Measurements from ENCODE around the gene FERMT2. TPM values are rescaled to one million over a fixed set of nuclear protein-coding genes. Genes with fewer than 3 reads are reported as not detected.

FERMT2 gene
- polyA plus RNA-seq, 1 donor (not counting 4 experiments of a cell fraction or from before 2014, with no cell fraction given): 19.6 TPM

DNA sequence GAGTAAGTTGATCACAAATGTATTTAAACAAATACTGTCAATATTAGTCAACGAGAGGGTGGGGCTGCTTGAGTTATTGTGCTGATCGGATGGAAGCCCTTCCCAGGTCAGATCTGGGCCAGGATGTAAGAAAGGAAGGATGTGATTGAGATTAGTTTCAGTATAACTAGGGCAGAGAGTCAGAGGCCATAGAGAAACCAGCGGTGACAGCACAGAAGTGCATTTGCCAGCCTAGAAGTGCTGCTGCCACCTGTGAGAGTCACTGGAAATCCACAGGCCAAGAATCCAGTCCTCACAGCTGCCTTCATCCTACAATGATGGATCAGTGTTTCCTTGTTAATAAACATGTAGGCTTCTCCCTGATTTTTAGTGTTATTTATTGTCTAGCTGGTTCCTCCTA, 9.8 kb upstream of the FERMT2 start:
- Histone ChIP-seq H3K27me3 (ENCODE audit: control insufficient read depth, extremely low read depth, insufficient read depth, low read length) (no peaks in the 10 kb centered on the region), H3K27ac (ENCODE audit: control insufficient read depth, insufficient read depth, low read length) (no peak overlapping the region), H2AFZ (ENCODE audit: control insufficient read depth, low read length) (no peak overlapping the region), H3K4me1 (ENCODE audit: control insufficient read depth, extremely low read depth, insufficient read depth, low read length) (no peaks in the 10 kb centered on the region), H3K9me1 (ENCODE audit: control insufficient read depth, extremely low read depth, insufficient read depth, low read length) (no peaks in the 10 kb centered on the region), H3K4me3 (ENCODE audit: control insufficient read depth in 2 of 3, extremely low read depth in 1 of 3, insufficient read depth in 2 of 3, low read depth in 1 of 3, low read length in 3 of 3) (no peak overlapping the region), H3K9me3 (ENCODE audit: control insufficient read depth, low read depth, low read length) (no peaks in the 10 kb centered on the region), H3K4me2 (ENCODE audit: control insufficient read depth, extremely low read depth, insufficient read depth, low read depth, low read length) (no peak overlapping the region), H3K9ac (ENCODE audit: control insufficient read depth, extremely low read depth, insufficient read depth, low read length) (no peak overlapping the region), H4K20me1 (ENCODE audit: control insufficient read depth, extremely low read depth, insufficient read depth, low read length) (no peaks in the 10 kb centered on the region), H3K79me2 (ENCODE audit: control insufficient read depth, insufficient read depth, low read length) (no peaks in the 10 kb centered on the region), H3K36me3 (ENCODE audit: control insufficient read depth in 2 of 2, extremely low read depth in 1 of 2, insufficient read depth in 2 of 2, low read length in 2 of 2) (no peaks in the 10 kb centered on the region)
- dilution Hi-C loops (cut with MboI; ENCODE audit: extremely low pct_ligation_motif_present, low sequenced_read_pairs): no loop called here
- no peak for TF ChIP-seq EZH2 (IDR thresholded peaks at IDR 0.05; ENCODE audit: low read length)
- TF ChIP-seq, protein P1, sequence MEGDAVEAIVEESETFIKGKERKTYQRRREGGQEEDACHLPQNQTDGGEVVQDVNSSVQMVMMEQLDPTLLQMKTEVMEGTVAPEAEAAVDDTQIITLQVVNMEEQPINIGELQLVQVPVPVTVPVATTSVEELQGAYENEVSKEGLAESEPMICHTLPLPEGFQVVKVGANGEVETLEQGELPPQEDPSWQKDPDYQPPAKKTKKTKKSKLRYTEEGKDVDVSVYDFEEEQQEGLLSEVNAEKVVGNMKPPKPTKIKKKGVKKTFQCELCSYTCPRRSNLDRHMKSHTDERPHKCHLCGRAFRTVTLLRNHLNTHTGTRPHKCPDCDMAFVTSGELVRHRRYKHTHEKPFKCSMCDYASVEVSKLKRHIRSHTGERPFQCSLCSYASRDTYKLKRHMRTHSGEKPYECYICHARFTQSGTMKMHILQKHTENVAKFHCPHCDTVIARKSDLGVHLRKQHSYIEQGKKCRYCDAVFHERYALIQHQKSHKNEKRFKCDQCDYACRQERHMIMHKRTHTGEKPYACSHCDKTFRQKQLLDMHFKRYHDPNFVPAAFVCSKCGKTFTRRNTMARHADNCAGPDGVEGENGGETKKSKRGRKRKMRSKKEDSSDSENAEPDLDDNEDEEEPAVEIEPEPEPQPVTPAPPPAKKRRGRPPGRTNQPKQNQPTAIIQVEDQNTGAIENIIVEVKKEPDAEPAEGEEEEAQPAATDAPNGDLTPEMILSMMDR (optimal IDR thresholded peaks at IDR 0.05 in 1 of 3, IDR thresholded peaks at IDR 0.05 in 1 of 3, conservative IDR thresholded peaks at IDR 0.05 in 1 of 3; ENCODE audit: extremely low read depth in 1 of 3, insufficient read depth in 2 of 3, low read length in 3 of 3): no peak
- no peak for FAIRE-seq
- DNase-seq (ENCODE audit: low read depth, low spot score): no peak

- no peak for FAIRE-seq
- TF ChIP-seq, protein P1 (optimal IDR thresholded peaks at IDR 0.05 in 1 of 3, IDR thresholded peaks at IDR 0.05 in 1 of 3, conservative IDR thresholded peaks at IDR 0.05 in 1 of 3; ENCODE audit: extremely low read depth in 1 of 3, insufficient read depth in 2 of 3, low read length in 3 of 3): no peak
- H2AFZ ChIP-seq (ENCODE audit: control insufficient read depth, low read length): no peak overlapping the region
Measured at GRCh38 chr14:52954346-52955214, 3.7 kb upstream of the FERMT2 start.

More at GRCh38 chr14:52954346-52955214, 3.7 kb upstream of the FERMT2 start:
- no peak overlapping the region for H3K27ac ChIP-seq (ENCODE audit: control insufficient read depth, insufficient read depth, low read length)
- no peaks in the 10 kb centered on the region for H3K27me3 ChIP-seq (ENCODE audit: control insufficient read depth, extremely low read depth, insufficient read depth, low read length)
- DNase-seq (ENCODE audit: low read depth, low spot score): no peak
- H3K4me2 ChIP-seq (ENCODE audit: control insufficient read depth, extremely low read depth, insufficient read depth, low read depth, low read length): no peak overlapping the region
- no peaks in the 10 kb centered on the region for H3K79me2 ChIP-seq (ENCODE audit: control insufficient read depth, insufficient read depth, low read length)
- H3K9me1 ChIP-seq (ENCODE audit: control insufficient read depth, extremely low read depth, insufficient read depth, low read length): no peaks in the 10 kb centered on the region
- H3K4me1 ChIP-seq (ENCODE audit: control insufficient read depth, extremely low read depth, insufficient read depth, low read length): peaks cover 6% of the 10 kb centered on the region
- no peaks in the 10 kb centered on the region for H3K9me3 ChIP-seq (ENCODE audit: control insufficient read depth, low read depth, low read length)
- H3K9ac ChIP-seq (ENCODE audit: control insufficient read depth, extremely low read depth, insufficient read depth, low read length): no peak overlapping the region
- H4K20me1 ChIP-seq (ENCODE audit: control insufficient read depth, extremely low read depth, insufficient read depth, low read length): no peaks in the 10 kb centered on the region
- dilution Hi-C loops (cut with MboI; ENCODE audit: extremely low pct_ligation_motif_present, low sequenced_read_pairs): no loop called here
- H3K4me3 ChIP-seq (ENCODE audit: control insufficient read depth in 2 of 3, extremely low read depth in 1 of 3, insufficient read depth in 2 of 3, low read depth in 1 of 3, low read length in 3 of 3): no peak overlapping the region
- H3K36me3 ChIP-seq (ENCODE audit: control insufficient read depth in 2 of 2, extremely low read depth in 1 of 2, insufficient read depth in 2 of 2, low read length in 2 of 2): no peaks in the 10 kb centered on the region
